Keratinocyte (primary cell): ENCODE results near the gene ASB9. TPM values are rescaled to one million over a fixed set of nuclear protein-coding genes. Genes with fewer than 3 reads are reported as not detected.

ENCODE experiments used
- DNase-seq: peaks from one replicate; pipeline ENCODE4 v3.0.0-alpha.2; 2011; ENCODE audit warnings: low read depth, missing footprints, low spot score
- FAIRE-seq: peaks from 2 replicates; lab custom pipeline; 2011; peaks lifted over from hg19 to GRCh38; lab: Jason Lieb, UNC
- H2AFZ ChIP-seq: 2 replicates; pipeline ENCODE4 v1.6.0; 2012; ENCODE audit warnings: low read length, control low read depth, inconsistent platforms; ENCODE audit not compliant: control insufficient read depth
- H3K27ac ChIP-seq: 2 replicates; pipeline ENCODE4 v1.5.1; 2011; ENCODE audit warnings: low read length; ENCODE audit not compliant: control insufficient read depth, insufficient read depth
- H3K27me3 ChIP-seq: 3 replicates; pipeline ENCODE4 v1.6.0; 2011; ENCODE audit warnings: low read length; ENCODE audit not compliant: control insufficient read depth, insufficient read depth; ENCODE audit errors: extremely low read depth
- H3K36me3 ChIP-seq, 2 experiments: 2 replicates in 1 of 2; 3 replicates in 1 of 2; pipeline ENCODE4 v1.5.1; 2011; ENCODE audit warnings: low read length in 2 of 2, mild to moderate bottlenecking in 1 of 2; ENCODE audit not compliant: control insufficient read depth in 2 of 2, insufficient read depth in 2 of 2; ENCODE audit errors: extremely low read depth in 1 of 2
- H3K4me1 ChIP-seq: 3 replicates; pipeline ENCODE4 v1.5.1; 2011; ENCODE audit warnings: low read length; ENCODE audit not compliant: control insufficient read depth, insufficient read depth; ENCODE audit errors: extremely low read depth
- H3K4me2 ChIP-seq: 3 replicates; pipeline ENCODE4 v1.6.0; 2011; ENCODE audit warnings: low read depth, low read length; ENCODE audit not compliant: control insufficient read depth, insufficient read depth; ENCODE audit errors: extremely low read depth
- H3K4me3 ChIP-seq, 3 experiments: fragments of 200-600 bp in 1 of 3; sonication (generic) in 1 of 3; 2 replicates in 2 of 3; 3 replicates in 1 of 3; pipeline ENCODE4 v1.5.1; 2011 to 2016; ENCODE audit warnings: low read length in 3 of 3, mild to moderate bottlenecking in 3 of 3, control low read depth in 2 of 3, inconsistent platforms in 1 of 3, low read depth in 1 of 3, mixed read lengths in 1 of 3, mixed run types in 1 of 3, moderate library complexity in 1 of 3; ENCODE audit not compliant: control insufficient read depth in 2 of 3, insufficient read depth in 2 of 3; ENCODE audit errors: extremely low read depth in 1 of 3
- H3K79me2 ChIP-seq: 2 replicates; pipeline ENCODE4 v1.6.0; 2012; ENCODE audit warnings: low read length; ENCODE audit not compliant: control insufficient read depth, insufficient read depth
- H3K9ac ChIP-seq: 3 replicates; pipeline ENCODE4 v1.6.0; 2011; ENCODE audit warnings: low read length; ENCODE audit not compliant: control insufficient read depth, insufficient read depth; ENCODE audit errors: extremely low read depth
- H3K9me1 ChIP-seq: 3 replicates; pipeline ENCODE4 v1.6.0; 2011; ENCODE audit warnings: low read length; ENCODE audit not compliant: control insufficient read depth, insufficient read depth; ENCODE audit errors: extremely low read depth
- H3K9me3 ChIP-seq: 2 replicates; pipeline ENCODE4 v1.5.1; 2012; ENCODE audit warnings: low read depth, low read length; ENCODE audit not compliant: control insufficient read depth
- H4K20me1 ChIP-seq: 3 replicates; pipeline ENCODE4 v1.6.0; 2011; ENCODE audit warnings: low read length; ENCODE audit not compliant: control insufficient read depth, insufficient read depth; ENCODE audit errors: extremely low read depth
- CTCF ChIP-seq, 3 experiments: IDR thresholded peaks in 1 of 3; conservative IDR thresholded peaks in 1 of 3; optimal IDR thresholded peaks in 1 of 3; 2 replicates in 2 of 3; 3 replicates in 1 of 3; pipeline versions ENCODE3 to v1.5.1; 2011; ENCODE audit warnings: low read length in 3 of 3, mild to moderate bottlenecking in 3 of 3, moderate library complexity in 2 of 3, control low read depth in 1 of 3, inconsistent platforms in 1 of 3; ENCODE audit not compliant: insufficient read depth in 2 of 3; ENCODE audit errors: extremely low read depth in 1 of 3
- EZH2 ChIP-seq: IDR thresholded peaks from one replicate; pipeline ENCODE4 v1.6.1; 2012; ENCODE audit warnings: inconsistent platforms, mild to moderate bottlenecking, low read length, moderate library complexity
- dilution Hi-C: fragments of 300-500 bp; cut with MboI; formaldehyde crosslinking; loops from one replicate; pipeline ENCODE4 v1.7.0; 2020; ENCODE audit warnings: low sequenced_read_pairs; ENCODE audit not compliant: extremely low pct_ligation_motif_present
- polyA plus RNA-seq, 5 experiments: library from polyadenylated mRNA; depleted of rRNA in 3 of 5; stranded (reverse) in 3 of 5; stranded (forward) in 1 of 5; unstranded in 1 of 5; fragments of >200 nt; gene quantifications; 1 replicate in 1 of 5; 2 replicates in 3 of 5; 3 replicates in 1 of 5; pipeline versions ENCODE4 v1.2.1 to v1.2.3, GENCODE V29; 2011 to 2012; ENCODE audit warnings: missing spikeins in 2 of 5, low read depth in 1 of 5, low replicate concordance in 1 of 5

Gene ASB9
- polyA plus RNA-seq, 1 donor (not counting 4 experiments of a cell fraction or from before 2014, with no cell fraction given) = 0.66 TPM

DNA sequence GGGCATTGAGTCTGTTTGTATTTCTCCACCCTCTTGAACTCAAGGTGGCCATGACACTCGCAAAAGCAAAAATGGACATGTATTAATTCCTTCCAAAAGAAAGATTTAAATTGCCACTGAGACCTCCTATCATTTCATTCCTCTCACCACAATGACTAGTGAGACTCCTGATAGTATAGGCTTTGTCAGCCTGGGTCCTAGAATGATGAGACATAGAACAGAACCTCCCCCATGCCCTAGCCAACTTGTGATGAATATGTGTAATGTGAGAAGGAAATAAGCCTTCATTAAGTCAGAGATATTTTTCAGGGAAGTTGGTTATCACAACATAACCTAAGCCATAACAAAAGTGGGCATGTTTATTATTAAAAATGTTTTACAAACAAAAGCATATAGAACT lies 62.5 kb downstream of the ASB9 start:
- FAIRE-seq = no peak
- Histone ChIP-seq H3K27ac (no peak overlapping the region), H3K9me3 (no peaks in the 10 kb centered on the region), H3K27me3 (no peaks in the 10 kb centered on the region), H3K4me3 (no peak overlapping the region), H3K79me2 (no peaks in the 10 kb centered on the region), H3K4me2 (no peak overlapping the region), H3K9me1 (no peaks in the 10 kb centered on the region), H3K36me3 (no peaks in the 10 kb centered on the region), H4K20me1 (no peaks in the 10 kb centered on the region), H2AFZ (no peak overlapping the region), H3K9ac (no peak overlapping the region), H3K4me1 (no peaks in the 10 kb centered on the region)
- TF ChIP-seq EZH2 = no peak
- no peak for TF ChIP-seq CTCF (optimal IDR thresholded peaks at IDR 0.05 in 1 of 3, IDR thresholded peaks at IDR 0.05 in 1 of 3, conservative IDR thresholded peaks at IDR 0.05 in 1 of 3; ENCODE audit: extremely low read depth in 1 of 3, insufficient read depth in 2 of 3, low read length in 3 of 3)
- DNase-seq = no peak
- dilution Hi-C loops = no loop called here

GRCh38 chrX:15206306-15206705 lies 63.6 kb downstream of the ASB9 start:
- Histone ChIP-seq H2AFZ (no peak overlapping the region), H3K9me1 (no peaks in the 10 kb centered on the region), H3K36me3 (no peaks in the 10 kb centered on the region), H3K9ac (no peak overlapping the region), H3K4me1 (no peaks in the 10 kb centered on the region), H3K4me2 (no peak overlapping the region), H3K27me3 (no peaks in the 10 kb centered on the region), H3K4me3 (no peak overlapping the region), H3K79me2 (no peaks in the 10 kb centered on the region), H3K27ac (no peak overlapping the region), H4K20me1 (no peaks in the 10 kb centered on the region), H3K9me3 (no peaks in the 10 kb centered on the region)
- no peak for DNase-seq
- no peak for TF ChIP-seq CTCF (optimal IDR thresholded peaks at IDR 0.05 in 1 of 3, IDR thresholded peaks at IDR 0.05 in 1 of 3, conservative IDR thresholded peaks at IDR 0.05 in 1 of 3; ENCODE audit: extremely low read depth in 1 of 3, insufficient read depth in 2 of 3, low read length in 3 of 3)
- no peak for TF ChIP-seq EZH2
- dilution Hi-C loops = no loop called here
- FAIRE-seq = no peak
